Activated CD4-positive, CD25-positive, alpha-beta regulatory T cell treated with anti-CD3 and anti-CD28 coated beads, Interleukin-2, amount 50 U/mL, for 24 hours (primary cell): ENCODE data around the gene LMO3.

Experiments used
- ATAC-seq, 2 donors: fragments of 150-1000 bp; cut with Tn5 transposase; one replicate each; pipeline ENCODE4 v1.10.0; 2021; ENCODE audit warnings: mild to moderate bottlenecking in 1 of 2, moderate library complexity in 1 of 2

LMO3 gene

DNA sequence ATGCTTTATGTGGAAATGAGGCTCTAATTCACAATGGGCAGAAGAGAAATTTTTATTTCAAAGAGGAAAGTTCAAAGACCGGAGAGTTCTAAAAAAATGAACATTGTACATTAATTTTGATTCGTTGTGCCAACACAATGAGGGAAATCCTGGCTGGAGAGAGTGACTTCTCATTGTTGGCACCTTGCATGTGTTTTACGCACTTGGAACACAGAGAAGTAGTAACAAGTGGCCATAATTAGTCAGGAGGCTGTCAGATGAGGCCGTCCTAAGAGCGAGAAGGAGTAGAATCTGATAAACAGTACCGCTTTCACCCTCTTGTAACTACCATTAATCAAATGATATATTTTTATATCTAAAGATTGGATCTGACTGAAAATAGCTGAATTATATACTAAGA lies 6.9 kb downstream of the LMO3 start:
- no peak for ATAC-seq

DNA sequence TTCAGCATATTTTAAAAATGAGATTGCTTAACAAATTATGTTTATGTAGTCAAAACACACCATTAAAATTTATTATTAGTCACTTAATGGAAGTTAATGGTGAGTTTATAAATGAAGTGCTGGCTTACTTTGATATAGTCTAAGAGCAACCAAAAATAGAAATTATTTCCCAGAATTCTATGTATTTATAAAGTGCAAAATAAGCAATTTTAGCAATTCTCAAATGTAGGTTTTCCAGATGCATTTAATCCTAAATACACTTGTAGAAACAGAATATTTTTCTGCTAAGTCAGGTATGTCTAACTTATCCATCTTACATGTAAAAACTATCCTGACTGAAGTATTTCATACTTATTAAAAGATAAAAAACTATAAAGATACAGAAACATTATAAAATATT lies 11.2 kb downstream of the LMO3 start:
- no peak for ATAC-seq

GRCh38 chr12:16593546-16593945 lies 12.4 kb downstream of the LMO3 start:
- ATAC-seq = no peak

- no peak for ATAC-seq
Measured at GRCh38 chr12:16590645-16591044, 15.3 kb downstream of the LMO3 start.

GRCh38 chr12:16588812-16589211 lies 17.1 kb downstream of the LMO3 start:
- no peak for ATAC-seq

DNA sequence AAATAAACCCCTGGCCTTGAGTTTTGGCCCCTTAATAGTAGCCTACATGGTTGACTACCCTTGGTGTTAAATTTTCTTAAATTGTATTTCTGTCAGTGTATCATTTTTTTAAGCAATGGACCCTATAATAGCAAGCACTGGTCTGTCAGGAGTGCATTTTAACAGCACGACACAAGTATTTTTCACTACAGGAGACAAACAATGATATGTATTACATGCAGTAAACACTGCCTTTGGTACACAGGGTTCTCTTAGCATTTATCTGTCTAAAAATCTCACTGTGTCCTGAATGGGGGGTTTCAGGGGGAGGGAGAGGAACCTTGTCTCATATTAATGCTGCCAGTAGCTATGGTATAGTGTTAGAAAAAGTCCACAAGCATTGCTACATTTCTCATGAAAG lies 18.4 kb downstream of the LMO3 start:
- ATAC-seq = no peak

- ATAC-seq = no peak
Measured at GRCh38 chr12:16587110-16587453, 18.9 kb downstream of the LMO3 start.

GRCh38 chr12:16586350-16587109 lies 19.4 kb downstream of the LMO3 start:
- ATAC-seq = no peak

- no peak for ATAC-seq
Measured at GRCh38 chr12:16585781-16586180, 20.2 kb downstream of the LMO3 start.

- no peak for ATAC-seq
Measured at GRCh38 chr12:16583969-16584745, 21.8 kb downstream of the LMO3 start.

DNA sequence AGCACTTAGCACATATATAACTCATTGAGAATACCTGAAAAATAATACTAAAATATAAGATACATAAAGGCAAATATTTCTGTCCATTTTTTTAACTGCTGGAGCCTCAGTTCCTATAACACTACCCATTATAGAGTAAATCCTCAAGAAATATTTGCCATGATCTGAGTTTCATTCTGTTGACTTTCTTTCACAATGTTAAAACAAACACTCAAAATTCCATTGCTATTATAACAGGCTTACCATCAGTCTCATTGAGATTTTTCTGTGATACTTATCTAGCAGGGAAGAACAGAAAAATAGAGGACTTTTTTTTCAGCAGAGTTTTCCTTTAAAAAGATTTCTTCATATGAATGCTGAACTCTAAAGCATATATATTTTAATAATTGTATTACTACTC lies 24.5 kb downstream of the LMO3 start:
- ATAC-seq = no peak

DNA sequence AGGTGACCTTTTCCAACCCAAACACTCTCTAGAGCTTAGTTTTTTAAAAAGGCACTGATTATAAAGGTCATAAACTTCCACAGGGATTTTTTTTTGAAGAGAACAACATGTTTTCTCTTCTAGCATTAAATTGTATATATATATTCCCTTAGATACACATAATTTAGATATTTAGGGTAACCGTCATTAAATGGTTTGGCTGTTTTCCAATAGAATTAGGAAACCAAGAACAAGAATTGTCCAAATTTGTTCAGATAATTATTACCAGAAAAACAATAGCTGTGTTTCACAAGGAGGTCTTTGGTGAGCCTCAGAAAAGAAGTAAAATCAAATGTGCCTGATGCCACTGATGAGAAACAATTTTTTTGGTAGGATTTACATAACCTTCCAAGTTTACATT lies 26.9 kb downstream of the LMO3 start:
- ATAC-seq = no peak

- no peak for ATAC-seq
Measured at GRCh38 chr12:16573398-16574077, 32.4 kb downstream of the LMO3 start.

DNA sequence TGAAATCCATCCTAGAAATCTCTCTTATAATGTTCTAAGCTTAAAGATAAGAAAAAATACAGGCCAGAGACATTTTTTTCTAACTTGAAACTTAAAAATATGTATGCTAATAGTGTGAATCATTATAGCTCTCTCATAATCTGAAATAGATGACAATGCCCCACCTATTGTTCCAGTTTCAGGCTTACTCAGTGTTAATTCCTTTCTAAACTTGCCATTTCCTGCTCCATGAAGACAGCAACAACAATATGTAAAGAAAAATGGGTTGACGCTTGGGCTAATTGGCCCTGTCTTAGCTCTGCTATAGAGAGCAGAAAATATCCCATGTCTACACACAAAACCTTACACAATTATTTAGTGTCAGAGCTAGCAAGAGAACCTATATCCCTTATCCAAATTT lies 37.1 kb downstream of the LMO3 start:
- ATAC-seq = no peak

GRCh38 chr12:16564675-16565074 lies 41.3 kb downstream of the LMO3 start:
- no peak for ATAC-seq

GRCh38 chr12:16563504-16563903 lies 42.5 kb downstream of the LMO3 start:
- no peak for ATAC-seq

DNA sequence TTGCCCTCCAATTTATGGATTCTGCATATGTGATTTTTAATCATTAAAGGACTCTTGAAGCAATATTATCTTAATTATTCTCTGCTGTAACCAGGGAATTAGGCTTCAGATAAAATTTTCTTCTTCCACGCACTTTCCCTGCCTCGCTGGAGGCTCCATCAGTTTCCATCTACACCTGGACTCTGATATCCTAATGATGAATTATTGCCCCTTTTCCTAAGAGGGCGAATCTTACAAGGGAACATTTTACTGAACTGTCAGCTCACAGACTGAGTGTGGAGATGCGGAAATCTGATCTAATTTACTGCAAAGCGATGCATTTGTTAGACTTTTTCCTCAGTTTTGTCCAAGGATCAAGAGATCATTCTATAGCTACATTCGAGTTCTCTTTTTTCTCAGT lies 43.0 kb downstream of the LMO3 start:
- ATAC-seq = no peak

GRCh38 chr12:16562435-16562834 lies 43.5 kb downstream of the LMO3 start:
- no peak for ATAC-seq

DNA sequence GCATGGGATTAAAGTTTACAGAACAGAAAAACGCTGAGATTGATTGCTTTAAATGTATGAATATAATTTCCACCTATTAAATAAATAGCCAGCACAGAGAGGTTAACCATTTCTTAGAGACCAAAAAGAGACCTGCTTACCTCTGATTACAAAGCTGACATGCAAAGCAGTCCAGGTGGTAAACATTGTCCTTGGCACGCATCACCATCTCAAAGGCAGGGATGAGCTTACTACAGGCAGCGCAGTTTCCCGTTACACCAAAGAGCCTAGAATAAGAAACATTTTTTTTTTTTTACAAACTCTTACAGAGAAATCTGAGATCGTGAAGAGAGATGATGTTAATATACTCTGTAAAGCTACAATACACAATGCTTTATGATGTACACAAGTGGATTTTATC lies 45.7 kb downstream of the LMO3 start:
- ATAC-seq = no peak

DNA sequence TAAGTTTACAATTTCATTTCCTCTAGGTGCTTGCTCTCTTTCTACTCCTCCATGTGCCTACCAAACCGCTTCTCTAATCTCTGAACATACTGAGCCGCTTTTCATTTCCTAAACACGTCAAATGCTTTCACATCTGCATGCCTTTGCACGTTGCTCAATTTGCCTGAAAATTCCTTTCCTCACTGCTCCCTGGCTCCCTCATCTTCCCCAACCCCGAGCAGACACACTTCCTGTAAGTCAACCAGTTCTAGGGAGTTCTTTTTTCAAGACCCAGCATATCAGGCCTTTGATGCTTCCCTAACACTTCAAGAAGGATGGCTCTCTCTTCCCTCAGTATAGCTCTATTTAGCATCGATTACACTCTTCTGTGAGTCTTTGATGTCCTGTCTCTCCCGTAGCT lies 50.3 kb downstream of the LMO3 start:
- ATAC-seq = no peak

DNA sequence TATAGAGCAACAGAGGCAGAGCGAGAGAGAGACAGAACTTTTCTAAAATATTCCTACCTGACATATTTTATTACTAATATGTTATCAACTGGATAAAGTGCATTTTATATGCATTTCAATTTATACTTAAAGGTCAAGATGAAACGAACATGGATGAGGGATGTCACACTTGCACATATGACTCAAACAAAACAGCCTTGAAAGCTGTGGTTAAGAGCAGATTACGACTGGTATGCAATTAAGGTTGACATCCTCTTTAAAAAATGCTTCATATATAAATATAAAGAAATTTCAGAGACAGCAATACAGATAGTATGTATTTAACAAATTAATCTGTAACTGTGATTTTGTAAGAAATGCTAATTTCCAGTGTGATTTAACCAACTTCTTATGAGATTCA lies 52.5 kb downstream of the LMO3 start:
- ATAC-seq = no peak

- ATAC-seq = no peak
Measured at GRCh38 chr12:16552301-16552700, 53.7 kb downstream of the LMO3 start.

GRCh38 chr12:16545836-16546235 lies 60.1 kb downstream of the LMO3 start:
- no peak for ATAC-seq

DNA sequence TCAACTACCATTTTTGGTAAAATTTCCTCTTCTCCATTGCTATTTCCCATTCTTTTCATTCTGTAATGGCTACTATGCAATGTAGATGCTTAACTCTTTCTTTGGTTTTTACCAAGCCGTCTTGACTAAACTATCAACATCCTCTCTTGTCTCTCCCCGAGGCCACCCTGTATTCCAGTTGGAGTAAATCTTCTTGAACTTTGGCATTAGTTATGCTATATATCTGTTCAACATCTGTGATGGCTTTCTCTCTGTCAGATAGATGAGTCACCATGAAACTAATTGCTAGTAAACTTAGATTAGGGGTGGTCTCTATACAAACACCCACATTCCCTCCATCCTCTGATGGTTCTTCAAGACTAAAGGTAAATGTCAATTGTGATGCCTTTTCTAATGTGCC lies 63.4 kb downstream of the LMO3 start:
- ATAC-seq = no peak
